HCT116 (cell line): Measurements from ENCODE around the gene GRIN2C.

Experiments used
- CBX3 ChIP-seq: IDR thresholded peaks from 2 replicates; pipeline ENCODE4 v1.6.1; 2012; ENCODE audit warnings: low read depth
- CEBPB ChIP-seq: IDR thresholded peaks from 2 replicates; pipeline ENCODE4 v1.6.1; 2012; ENCODE audit warnings: low read depth
- CTCF ChIP-seq, 3 experiments: fragments of 200-600 bp in 1 of 3; sonication (generic) in 1 of 3; IDR thresholded peaks in 2 of 3; conservative IDR thresholded peaks in 1 of 3; 2 replicates each; pipeline ENCODE4 v1.5.1; 2012 to 2017; ENCODE audit warnings: low read depth in 2 of 3, low read length in 2 of 3, antibody characterized with exemption in 1 of 3, borderline replicate concordance in 1 of 3, control low read depth in 1 of 3, mild to moderate bottlenecking in 1 of 3, mixed read lengths in 1 of 3, mixed run types in 1 of 3, moderate library complexity in 1 of 3; ENCODE audit not compliant: insufficient read depth in 1 of 3
- EZH2phosphoT487 ChIP-seq: fragments of 200-600 bp; IDR thresholded peaks from 2 replicates; pipeline ENCODE4 v1.6.1; 2018; ENCODE audit warnings: antibody characterized with exemption, borderline replicate concordance
- MAX ChIP-seq: IDR thresholded peaks from 2 replicates; pipeline ENCODE4 v1.6.1; 2012
- POLR2A ChIP-seq: IDR thresholded peaks from 2 replicates; pipeline ENCODE4 v1.7.0; 2011; ENCODE audit warnings: borderline replicate concordance; ENCODE audit not compliant: insufficient read depth, insufficient read length; ENCODE audit errors: extremely low read depth
- RAD21 ChIP-seq: IDR thresholded peaks from 2 replicates; pipeline ENCODE4 v1.6.1; 2012; ENCODE audit warnings: low read depth, mild to moderate bottlenecking
- REST ChIP-seq: IDR thresholded peaks from 2 replicates; pipeline ENCODE4 v1.6.1; 2012; ENCODE audit warnings: low read depth
- SIN3A ChIP-seq: IDR thresholded peaks from 2 replicates; pipeline ENCODE4 v1.6.1; 2012; ENCODE audit warnings: low read depth
- ZFX ChIP-seq: fragments of 450-650 bp; IDR thresholded peaks from 2 replicates; pipeline ENCODE4 v1.6.1; 2017
- ZNF274 ChIP-seq: fragments of 200-500 bp; sonication (Bioruptor generic); IDR thresholded peaks from 2 replicates; pipeline ENCODE4 v1.6.1; 2014; ENCODE audit warnings: mild to moderate bottlenecking, low read depth, low read length, inconsistent platforms

- no peak for TF ChIP-seq RAD21
- TF ChIP-seq ZFX = no peak
- TF ChIP-seq CTCF (IDR thresholded peaks at IDR 0.05 in 2 of 3, conservative IDR thresholded peaks at IDR 0.05 in 1 of 3; ENCODE audit: borderline replicate concordance in 1 of 3, insufficient read depth in 1 of 3, low read depth in 2 of 3, low read length in 2 of 3) = no peak
- no peak for TF ChIP-seq SIN3A
- TF ChIP-seq ZNF274 = no peak
- no peak for TF ChIP-seq MAX
- TF ChIP-seq POLR2A = no peak
- no peak for TF ChIP-seq EZH2phosphoT487
- no peak for TF ChIP-seq CBX3
- TF ChIP-seq REST = no peak
- TF ChIP-seq CEBPB = no peak
Observed at GRCh38 chr17:74807925-74808324, 51.8 kb downstream of the GRIN2C start.
